GM23338 (cell line): Measurements from ENCODE around the gene GIGYF2. TPM values are rescaled to one million over a fixed set of nuclear protein-coding genes. Genes with fewer than 3 reads are reported as not detected.

Experiments used
- ATAC-seq: fragments of 200-7000 bp; cut with Tn5 transposase; 3 replicates; pipeline ENCODE4 v1.9.1; 2020
- DNase-seq: peaks from one replicate; pipeline ENCODE4 v3.0.0-alpha.2; 2015; ENCODE audit warnings: low spot score
- H2AFZ ChIP-seq: fragments of 200-600 bp; sonication (generic); 2 replicates; pipeline ENCODE4 v1.8.0; 2016; ENCODE audit warnings: antibody characterized with exemption, mild to moderate bottlenecking, moderate library complexity
- H3F3A ChIP-seq: fragments of 200-600 bp; sonication (generic); replicated peaks from 2 replicates; pipeline ENCODE4 v1.8.0; 2017; ENCODE audit warnings: antibody characterized with exemption, mixed run types, low read depth
- H3K27ac ChIP-seq: fragments of 200-600 bp; sonication (generic); 2 replicates; pipeline ENCODE4 v1.6.1; 2016; ENCODE audit warnings: low read depth
- H3K27me3 ChIP-seq: fragments of 200-600 bp; sonication (generic); 2 replicates; pipeline ENCODE4 v1.8.0; 2016; ENCODE audit warnings: mild to moderate bottlenecking, mixed run types, moderate library complexity; ENCODE audit not compliant: insufficient read depth
- H3K36me3 ChIP-seq: fragments of 200-600 bp; sonication (generic); 2 replicates; pipeline ENCODE4 v1.8.0; 2016; ENCODE audit warnings: mild to moderate bottlenecking; ENCODE audit not compliant: insufficient read depth
- H3K4me1 ChIP-seq: fragments of 200-600 bp; sonication (generic); 2 replicates; pipeline ENCODE4 v1.8.0; 2016; ENCODE audit warnings: mild to moderate bottlenecking, moderate library complexity; ENCODE audit not compliant: insufficient read depth
- H3K4me2 ChIP-seq: fragments of 200-600 bp; sonication (generic); 2 replicates; pipeline ENCODE4 v1.7.1; 2017; ENCODE audit warnings: mixed run types
- H3K4me3 ChIP-seq: fragments of 200-600 bp; sonication (generic); 2 replicates; pipeline ENCODE4 v1.6.1; 2016; ENCODE audit warnings: mixed run types
- H3K79me2 ChIP-seq: fragments of 200-600 bp; sonication (generic); replicated peaks from 2 replicates; pipeline ENCODE4 v1.8.0; 2017; ENCODE audit warnings: mild to moderate bottlenecking; ENCODE audit not compliant: insufficient read depth
- H3K9me2 ChIP-seq: fragments of 200-600 bp; sonication (generic); 2 replicates; pipeline ENCODE4 v1.8.0; 2017; ENCODE audit not compliant: insufficient read depth
- H4K20me1 ChIP-seq: fragments of 200-600 bp; sonication (generic); replicated peaks from 2 replicates; pipeline ENCODE4 v1.8.0; 2017; ENCODE audit warnings: mild to moderate bottlenecking; ENCODE audit not compliant: insufficient read depth
- H3K27ac Mint-ChIP-seq: 2 replicates; pipeline ENCODE4 v1.8.0; 2020; ENCODE audit warnings: inconsistent platforms, mild to moderate bottlenecking, moderate library complexity, mixed read lengths
- H3K27me3 Mint-ChIP-seq: 3 replicates; pipeline ENCODE4 v1.8.0; 2022; ENCODE audit warnings: low read depth, mild to moderate bottlenecking, moderate library complexity, mixed read lengths, inconsistent platforms; ENCODE audit not compliant: insufficient read depth, poor library complexity
- H3K36me3 Mint-ChIP-seq: 3 replicates; pipeline ENCODE4 v1.8.0; 2021; ENCODE audit warnings: low read depth, mild to moderate bottlenecking, inconsistent platforms, moderate library complexity, mixed read lengths
- H3K4me1 Mint-ChIP-seq: 3 replicates; pipeline ENCODE4 v1.8.0; 2020; ENCODE audit warnings: mild to moderate bottlenecking, inconsistent platforms, mixed read lengths
- H3K4me3 Mint-ChIP-seq: 3 replicates; pipeline ENCODE4 v1.8.0; 2021; ENCODE audit warnings: moderate library complexity, mild to moderate bottlenecking, inconsistent platforms, mixed read lengths
- H3K9me3 Mint-ChIP-seq: 3 replicates; pipeline ENCODE4 v1.8.0; 2020; ENCODE audit warnings: moderate library complexity, mild to moderate bottlenecking, inconsistent platforms, mixed read lengths
- NANOG ChIP-seq: IDR thresholded peaks from 2 replicates; pipeline ENCODE4 v1.6.1; 2016; ENCODE audit warnings: antibody characterized with exemption, borderline replicate concordance
- POLR2AphosphoS5 ChIP-seq: IDR thresholded peaks from 2 replicates; pipeline ENCODE4 v1.6.1; 2016; ENCODE audit warnings: antibody characterized with exemption, low read depth
- REST ChIP-seq: IDR thresholded peaks from one replicate; pipeline ENCODE4 v1.6.1; 2018; ENCODE audit warnings: antibody characterized with exemption; ENCODE audit not compliant: unreplicated experiment
- STAT1 ChIP-seq: IDR thresholded peaks from one replicate; pipeline ENCODE4 v1.6.1; 2016; ENCODE audit warnings: antibody characterized with exemption; ENCODE audit not compliant: unreplicated experiment
- ZNF462 ChIP-seq: fragments of 250-450 bp; sonication (Bioruptor Pico); IDR thresholded peaks from 2 replicates; pipeline ENCODE4 v1.5.0; 2020; ENCODE audit warnings: mild to moderate bottlenecking, moderate library complexity
- polyA plus RNA-seq: library from polyadenylated mRNA; unstranded; fragments of >200 nt; fragmentation: Nextera tagmentation; extraction: Ambion mirVana; gene quantifications from 2 replicates; pipeline ENCODE4 v1.2.1, GENCODE V29; 2016
- total RNA-seq: library from RNA; depleted of rRNA; stranded (reverse); fragments of >200 nt; shearing (Covaris generic); gene quantifications from 2 replicates; pipeline ENCODE4 v1.2.3, GENCODE V29; 2014

Gene GIGYF2
- total and polyA plus RNA-seq, 2 experiments from 2014 or later: 48.9 to 104 TPM

GRCh38 chr2:232777276-232777675 lies 80.1 kb downstream of the GIGYF2 start (continued):
- no peak for TF ChIP-seq ZNF462 (CRISPR knock-in tag)
- no peak for TF ChIP-seq POLR2AphosphoS5

- Mint-ChIP-seq H3K27me3 (no peaks in the 10 kb centered on the region), H3K27ac (no peak overlapping the region), H3K36me3 (no peaks in the 10 kb centered on the region; the same call in 2 of the 3 replicates), H3K4me1 (peaks cover 7% of the 10 kb centered on the region; the same call in 2 of the 3 replicates), H3K9me3 (no peaks in the 10 kb centered on the region; the same call in 2 of the 3 replicates), H3K4me3 (no peak overlapping the region)
- H3K4me1 ChIP-seq: 0 out of 2 replicates have a peak, but pooled peaks cover 3% of the 10 kb centered on the region
- no peaks in the 10 kb centered on the region for H3F3A ChIP-seq
- no peak overlapping the region for H2AFZ ChIP-seq
- no peaks in the 10 kb centered on the region for H3K9me2 ChIP-seq
- H4K20me1 ChIP-seq: no peaks in the 10 kb centered on the region
- H3K4me2 ChIP-seq: no peak overlapping the region
- ATAC-seq (no peak), DNase-seq (no peak)
- no peaks in the 10 kb centered on the region for H3K36me3 ChIP-seq
- H3K79me2 ChIP-seq: no peaks in the 10 kb centered on the region
- no peak overlapping the region for H3K27ac ChIP-seq
- no peaks in the 10 kb centered on the region for H3K27me3 ChIP-seq
- no peak overlapping the region for H3K4me3 ChIP-seq
- TF ChIP-seq NANOG (no peak), STAT1 (no peak), ZNF462 (CRISPR knock-in tag) (no peak), REST (no peak), POLR2AphosphoS5 (no peak)
Observed at GRCh38 chr2:232779465-232779864, 82.3 kb downstream of the GIGYF2 start.
